Measurements from ENCODE around the gene KSR1.

The KSR1 gene

GRCh38 chr17:27414694-27415093 lies 41.6 kb upstream of the KSR1 start:
- no peak for DNase-seq (ENCODE audit: extremely low spot score)
- POLR2A ChIA-PET: no interaction called here
- no peak for TF ChIP-seq PKNOX1 (IDR thresholded peaks at IDR 0.05)
- no peak for TF ChIP-seq LEF1 (IDR thresholded peaks at IDR 0.05; ENCODE audit: borderline replicate concordance)
- TF ChIP-seq FOXK2 (IDR thresholded peaks at IDR 0.05): no peak
- no peak for TF ChIP-seq ARNT (IDR thresholded peaks at IDR 0.05)
- no peak for TF ChIP-seq HDGF (IDR thresholded peaks at IDR 0.05; ENCODE audit: borderline replicate concordance)
- no peak for TF ChIP-seq TARDBP (IDR thresholded peaks at IDR 0.05)
- TF ChIP-seq L3MBTL2 (conservative IDR thresholded peaks at IDR 0.05): no peak
- TF ChIP-seq SUZ12 (IDR thresholded peaks at IDR 0.05): no peak
- CTCF ChIA-PET: no interaction called here

GRCh38 chr17:27415120-27415795 lies 41.0 kb upstream of the KSR1 start:
- TF ChIP-seq TARDBP (IDR thresholded peaks at IDR 0.05) (no peak), SP1 (IDR thresholded peaks at IDR 0.05) (no peak), ZNF384 (IDR thresholded peaks at IDR 0.05) (no peak), HDGF (IDR thresholded peaks at IDR 0.05; ENCODE audit: borderline replicate concordance) (no peak), PKNOX1 (IDR thresholded peaks at IDR 0.05) (no peak)
- ChIA-PET POLR2A (no interaction called here), CTCF (no interaction called here)
- DNase-seq (ENCODE audit: extremely low spot score): no peak

GRCh38 chr17:27417596-27418365 lies 38.5 kb upstream of the KSR1 start:
- no peak for TF ChIP-seq ELF4 (IDR thresholded peaks at IDR 0.05)
- TF ChIP-seq NFRKB (IDR thresholded peaks at IDR 0.05): no peak
- no peak for TF ChIP-seq ARNT (IDR thresholded peaks at IDR 0.05)
- no peak for TF ChIP-seq BHLHE40 (IDR thresholded peaks at IDR 0.05; ENCODE audit: borderline replicate concordance)
- no peak for TF ChIP-seq TARDBP (IDR thresholded peaks at IDR 0.05)
- no peak for TF ChIP-seq FOXA1 (IDR thresholded peaks at IDR 0.05)
- TF ChIP-seq FOXM1 (IDR thresholded peaks at IDR 0.05; ENCODE audit: borderline replicate concordance): no peak
- no peak for TF ChIP-seq L3MBTL2 (conservative IDR thresholded peaks at IDR 0.05)
- TF ChIP-seq SP1 (IDR thresholded peaks at IDR 0.05): no peak
- TF ChIP-seq HDGF (IDR thresholded peaks at IDR 0.05; ENCODE audit: borderline replicate concordance): no peak
- no peak for TF ChIP-seq CTBP1 (IDR thresholded peaks at IDR 0.05; ENCODE audit: borderline replicate concordance)
- no peak for TF ChIP-seq SUZ12 (IDR thresholded peaks at IDR 0.05)
- no peak for TF ChIP-seq ZNF384 (IDR thresholded peaks at IDR 0.05)
- CTCF ChIA-PET: no interaction called here

GRCh38 chr17:27418366-27418615 lies 38.0 kb upstream of the KSR1 start:
- POLR2A ChIA-PET: no interaction called here
- DNase-seq (ENCODE audit: extremely low spot score): no peak
- TF ChIP-seq SUZ12 (IDR thresholded peaks at IDR 0.05) (no peak), FOXA1 (IDR thresholded peaks at IDR 0.05) (no peak), L3MBTL2 (conservative IDR thresholded peaks at IDR 0.05) (no peak), LEF1 (IDR thresholded peaks at IDR 0.05; ENCODE audit: borderline replicate concordance) (no peak), ZNF384 (IDR thresholded peaks at IDR 0.05) (no peak), HDGF (IDR thresholded peaks at IDR 0.05; ENCODE audit: borderline replicate concordance) (no peak), FOXK2 (IDR thresholded peaks at IDR 0.05) (no peak), PKNOX1 (IDR thresholded peaks at IDR 0.05) (no peak), FOXM1 (IDR thresholded peaks at IDR 0.05; ENCODE audit: borderline replicate concordance) (no peak), CTBP1 (IDR thresholded peaks at IDR 0.05; ENCODE audit: borderline replicate concordance) (no peak), BHLHE40 (IDR thresholded peaks at IDR 0.05; ENCODE audit: borderline replicate concordance) (no peak), ARNT (IDR thresholded peaks at IDR 0.05) (no peak), SP1 (IDR thresholded peaks at IDR 0.05) (no peak), NFRKB (IDR thresholded peaks at IDR 0.05) (no peak), ELF4 (IDR thresholded peaks at IDR 0.05) (no peak), TARDBP (IDR thresholded peaks at IDR 0.05) (no peak)
- CTCF ChIA-PET: no interaction called here

More at GRCh38 chr17:27417596-27418365, 38.5 kb upstream of the KSR1 start:
- DNase-seq (ENCODE audit: extremely low spot score): no peak
- POLR2A ChIA-PET: no interaction called here

- no peak for DNase-seq (ENCODE audit: extremely low spot score)
- TF ChIP-seq FOXK2 (IDR thresholded peaks at IDR 0.05) (no peak), PKNOX1 (IDR thresholded peaks at IDR 0.05) (no peak), BHLHE40 (IDR thresholded peaks at IDR 0.05; ENCODE audit: borderline replicate concordance) (no peak), NFRKB (IDR thresholded peaks at IDR 0.05) (no peak), ARNT (IDR thresholded peaks at IDR 0.05) (no peak), LEF1 (IDR thresholded peaks at IDR 0.05; ENCODE audit: borderline replicate concordance) (no peak), ZNF384 (IDR thresholded peaks at IDR 0.05) (no peak), TARDBP (IDR thresholded peaks at IDR 0.05) (no peak), HDGF (IDR thresholded peaks at IDR 0.05; ENCODE audit: borderline replicate concordance) (no peak), FOXM1 (IDR thresholded peaks at IDR 0.05; ENCODE audit: borderline replicate concordance) (no peak), SP1 (IDR thresholded peaks at IDR 0.05) (no peak), ELF4 (IDR thresholded peaks at IDR 0.05) (no peak), L3MBTL2 (conservative IDR thresholded peaks at IDR 0.05) (no peak), SUZ12 (IDR thresholded peaks at IDR 0.05) (no peak), CTBP1 (IDR thresholded peaks at IDR 0.05; ENCODE audit: borderline replicate concordance) (no peak), FOXA1 (IDR thresholded peaks at IDR 0.05) (no peak)
- ChIA-PET POLR2A (no interaction called here), CTCF (no interaction called here)
Measured at GRCh38 chr17:27419156-27419555, 37.1 kb upstream of the KSR1 start.
